HEK293T (cell line): ENCODE results near the gene ERMP1.

Experiments
- CTCF ChIA-PET: fragments of 350-600 bp; formaldehyde crosslinking; extraction: SDS; loops from one replicate; lab custom pipeline; 2021; ENCODE audit warnings: antibody characterized with exemption, inconsistent platforms; lab: Yijun Ruan, JAX
- POLR2A ChIA-PET: fragments of 350-600 bp; formaldehyde crosslinking; extraction: SDS; loops from one replicate; lab custom pipeline; 2020; ENCODE audit warnings: antibody characterized with exemption, inconsistent platforms; lab: Yijun Ruan, JAX
- DNase-seq: peaks from one replicate; pipeline ENCODE4 v3.0.0; 2012; ENCODE audit warnings: mixed read lengths; ENCODE audit errors: extremely low spot score
- ARNT ChIP-seq: fragments of 450-650 bp; IDR thresholded peaks from 2 replicates; pipeline ENCODE4 v1.6.1; 2017; ENCODE audit warnings: mild to moderate bottlenecking
- BHLHE40 ChIP-seq: fragments of 450-650 bp; IDR thresholded peaks from 2 replicates; pipeline ENCODE4 v1.6.1; 2016; ENCODE audit warnings: mild to moderate bottlenecking, moderate library complexity, borderline replicate concordance
- CTBP1 ChIP-seq: fragments of 450-650 bp; IDR thresholded peaks from 2 replicates; pipeline ENCODE4 v1.6.1; 2016; ENCODE audit warnings: borderline replicate concordance
- ELF4 ChIP-seq: fragments of 450-650 bp; IDR thresholded peaks from 2 replicates; pipeline ENCODE4 v1.6.1; 2017; ENCODE audit warnings: antibody characterized with exemption
- FOXA1 ChIP-seq: fragments of 450-650 bp; IDR thresholded peaks from 2 replicates; pipeline ENCODE4 v1.6.1; 2016; ENCODE audit warnings: mild to moderate bottlenecking
- FOXK2 ChIP-seq: fragments of 450-650 bp; IDR thresholded peaks from 2 replicates; pipeline ENCODE4 v1.6.1; 2016; ENCODE audit warnings: mild to moderate bottlenecking
- FOXM1 ChIP-seq: fragments of 450-650 bp; IDR thresholded peaks from 2 replicates; pipeline ENCODE4 v1.6.1; 2017; ENCODE audit warnings: mild to moderate bottlenecking, borderline replicate concordance
- HDGF ChIP-seq: fragments of 450-650 bp; IDR thresholded peaks from 2 replicates; pipeline ENCODE4 v1.6.1; 2017; ENCODE audit warnings: antibody characterized with exemption, borderline replicate concordance
- L3MBTL2 ChIP-seq: fragments of 450-650 bp; conservative IDR thresholded peaks from 2 replicates; pipeline ENCODE4 v1.6.1; 2016; ENCODE audit warnings: mild to moderate bottlenecking
- LEF1 ChIP-seq: fragments of 450-650 bp; IDR thresholded peaks from 2 replicates; pipeline ENCODE4 v1.6.1; 2017; ENCODE audit warnings: mild to moderate bottlenecking, borderline replicate concordance
- NFRKB ChIP-seq: fragments of 450-650 bp; IDR thresholded peaks from 2 replicates; pipeline ENCODE4 v1.6.1; 2016; ENCODE audit warnings: mild to moderate bottlenecking, moderate library complexity
- PKNOX1 ChIP-seq: fragments of 450-650 bp; IDR thresholded peaks from 2 replicates; pipeline ENCODE4 v1.6.1; 2016
- SP1 ChIP-seq: fragments of 450-650 bp; IDR thresholded peaks from 2 replicates; pipeline ENCODE4 v1.6.1; 2017
- SUZ12 ChIP-seq: fragments of 450-650 bp; IDR thresholded peaks from 2 replicates; pipeline ENCODE4 v1.6.1; 2016; ENCODE audit warnings: mild to moderate bottlenecking
- TARDBP ChIP-seq: fragments of 450-650 bp; IDR thresholded peaks from 2 replicates; pipeline ENCODE4 v1.6.1; 2016
- ZNF384 ChIP-seq: fragments of 450-650 bp; IDR thresholded peaks from 2 replicates; pipeline ENCODE4 v1.6.1; 2016

ERMP1 gene

GRCh38 chr9:5842929-5843793, 10.2 kb upstream of the ERMP1 start:
- DNase-seq, result no peak
- TF ChIP-seq L3MBTL2 (no peak), SP1 (no peak), CTBP1 (no peak), FOXA1 (no peak)
- ChIA-PET CTCF (interaction anchor here (1.1 to 1.2 kb wide), 2 partner anchors 10 kb away, joined by 5 to 6 read pairs; partner anchors contain the start of gene ERMP1), POLR2A (interaction anchor here (1.3 kb wide), 2 partner anchors 10 to 12 kb away, joined by 4 read pairs; partner anchors contain the start of gene ERMP1)

GRCh38 chr9:5841771-5842573, 9.1 kb upstream of the ERMP1 start:
- ChIA-PET CTCF (interaction anchor here (1.2 kb wide), 1 partner anchor 9 kb away, joined by 6 read pairs; the partner anchor contains the start of gene ERMP1), POLR2A (interaction anchor here (1.3 kb wide), 1 partner anchor 8 kb away, joined by 4 read pairs; the partner anchor contains the start of gene ERMP1)
- DNase-seq, result no peak
- TF ChIP-seq ARNT, result no peak

GRCh38 chr9:5840788-5841187, 7.9 kb upstream of the ERMP1 start:
- POLR2A ChIA-PET, result no interaction called here
- CTCF ChIA-PET, result no interaction called here
- TF ChIP-seq PKNOX1, result no peak
- no peak for TF ChIP-seq CTBP1
- TF ChIP-seq FOXM1, result no peak
- no peak for TF ChIP-seq SP1
- no peak for TF ChIP-seq L3MBTL2
- TF ChIP-seq TARDBP, result no peak
- no peak for DNase-seq

- POLR2A ChIA-PET, result no interaction called here
- TF ChIP-seq BHLHE40, result no peak
- TF ChIP-seq SP1, result no peak
- no peak for TF ChIP-seq PKNOX1
- no peak for TF ChIP-seq ELF4
- no peak for TF ChIP-seq NFRKB
- TF ChIP-seq TARDBP, result no peak
- no peak for TF ChIP-seq L3MBTL2
- TF ChIP-seq FOXK2, result no peak
- no peak for TF ChIP-seq ARNT
- TF ChIP-seq LEF1, result no peak
- CTCF ChIA-PET, result no interaction called here
- DNase-seq, result no peak
These were observed 6.6 kb upstream of the ERMP1 start for GRCh38 chr9:5839572-5839902.

- DNase-seq, result no peak
- ChIA-PET POLR2A (no interaction called here), CTCF (no interaction called here)
- TF ChIP-seq PKNOX1 (no peak), ELF4 (no peak), HDGF (no peak), ARNT (no peak), BHLHE40 (no peak), SP1 (no peak), FOXM1 (no peak), SUZ12 (no peak), ZNF384 (no peak), FOXA1 (no peak), L3MBTL2 (no peak), LEF1 (no peak), NFRKB (no peak), FOXK2 (no peak), CTBP1 (no peak), TARDBP (no peak)
These were observed 6.1 kb upstream of the ERMP1 start for GRCh38 chr9:5838884-5839571.

- ChIA-PET CTCF (no interaction called here), POLR2A (no interaction called here)
- TF ChIP-seq PKNOX1, result no peak
- TF ChIP-seq SP1, result no peak
- no peak for TF ChIP-seq FOXM1
- TF ChIP-seq ARNT, result no peak
- TF ChIP-seq FOXA1, result no peak
- TF ChIP-seq L3MBTL2, result no peak
- no peak for TF ChIP-seq NFRKB
- TF ChIP-seq SUZ12, result no peak
- no peak for DNase-seq
These were observed 2.9 kb upstream of the ERMP1 start for GRCh38 chr9:5835808-5836207.
